ENCODE results near the gene DGKQ.

DNA sequence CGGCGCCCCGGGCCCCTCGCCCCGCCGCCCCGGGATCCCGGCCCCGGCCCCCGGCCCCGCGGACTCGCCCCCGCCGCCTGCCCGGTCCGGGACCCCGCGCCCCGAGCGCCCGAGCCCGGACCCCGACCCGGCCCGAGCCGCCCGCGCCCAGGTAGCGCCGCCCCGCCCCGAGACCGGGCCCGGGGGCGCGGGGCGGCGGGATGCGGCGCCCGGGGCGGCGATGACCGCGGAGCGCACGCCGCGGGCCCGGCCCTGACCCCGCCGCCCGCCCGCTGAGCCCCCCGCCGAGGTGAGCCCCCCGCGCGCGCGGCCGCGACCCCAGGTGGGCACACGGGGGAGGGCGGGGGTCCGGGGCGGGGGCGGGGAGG lies 38.3 kb upstream of the DGKQ start:
- TF ChIP-seq POLR2A (IDR thresholded peaks at IDR 0.05; ENCODE audit: low read depth, low read length) (no peak), EZH2 (IDR thresholded peaks at IDR 0.05; ENCODE audit: borderline replicate concordance, low read depth, low read length, severe bottlenecking) (no peak), FOS (IDR thresholded peaks at IDR 0.05; ENCODE audit: borderline replicate concordance, insufficient read depth, low read length) (no peak), POLR2AphosphoS5 (IDR thresholded peaks at IDR 0.05; ENCODE audit: insufficient read depth, low read depth, low read length) (no peak)
- TF ChIP-seq, protein P1, sequence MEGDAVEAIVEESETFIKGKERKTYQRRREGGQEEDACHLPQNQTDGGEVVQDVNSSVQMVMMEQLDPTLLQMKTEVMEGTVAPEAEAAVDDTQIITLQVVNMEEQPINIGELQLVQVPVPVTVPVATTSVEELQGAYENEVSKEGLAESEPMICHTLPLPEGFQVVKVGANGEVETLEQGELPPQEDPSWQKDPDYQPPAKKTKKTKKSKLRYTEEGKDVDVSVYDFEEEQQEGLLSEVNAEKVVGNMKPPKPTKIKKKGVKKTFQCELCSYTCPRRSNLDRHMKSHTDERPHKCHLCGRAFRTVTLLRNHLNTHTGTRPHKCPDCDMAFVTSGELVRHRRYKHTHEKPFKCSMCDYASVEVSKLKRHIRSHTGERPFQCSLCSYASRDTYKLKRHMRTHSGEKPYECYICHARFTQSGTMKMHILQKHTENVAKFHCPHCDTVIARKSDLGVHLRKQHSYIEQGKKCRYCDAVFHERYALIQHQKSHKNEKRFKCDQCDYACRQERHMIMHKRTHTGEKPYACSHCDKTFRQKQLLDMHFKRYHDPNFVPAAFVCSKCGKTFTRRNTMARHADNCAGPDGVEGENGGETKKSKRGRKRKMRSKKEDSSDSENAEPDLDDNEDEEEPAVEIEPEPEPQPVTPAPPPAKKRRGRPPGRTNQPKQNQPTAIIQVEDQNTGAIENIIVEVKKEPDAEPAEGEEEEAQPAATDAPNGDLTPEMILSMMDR (IDR thresholded peaks at IDR 0.05; ENCODE audit: extremely low read depth in 1 of 2, insufficient read depth in 1 of 2, low read depth in 1 of 2, low read length in 2 of 2): no peak
- TF ChIP-seq, protein P2, sequence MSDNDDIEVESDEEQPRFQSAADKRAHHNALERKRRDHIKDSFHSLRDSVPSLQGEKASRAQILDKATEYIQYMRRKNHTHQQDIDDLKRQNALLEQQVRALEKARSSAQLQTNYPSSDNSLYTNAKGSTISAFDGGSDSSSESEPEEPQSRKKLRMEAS (IDR thresholded peaks at IDR 0.05; ENCODE audit: insufficient read depth, insufficient read length): no peak

Data from endothelial cell of umbilical vein (primary cell).